Measurements from ENCODE around the gene AOPEP.
A peak's percentile ranks its signal among the peaks of the same experiment; 100 is the strongest.

Gene AOPEP

GRCh38 chr9:94896512-94896911 is 170.0 kb downstream of the AOPEP start:
- no peak overlapping the region for H3K4me3 ChIP-seq (ENCODE audit: low read length in 2 of 2)
- H3K4me1 ChIP-seq (ENCODE audit: control insufficient read depth in 2 of 2, insufficient read depth in 2 of 2, low read length in 2 of 2) = no peaks in the 10 kb centered on the region
- no peak overlapping the region for H3K9ac ChIP-seq (ENCODE audit: low read depth in 1 of 2, low read length in 2 of 2)
- H3K27ac ChIP-seq (ENCODE audit: low read depth in 2 of 2, low read length in 2 of 2) = no peak overlapping the region
- no peaks in the 10 kb centered on the region for H3K36me3 ChIP-seq (ENCODE audit: control insufficient read depth in 2 of 2, insufficient read depth in 2 of 2, low read length in 2 of 2)
- H3K27me3 ChIP-seq (ENCODE audit: control insufficient read depth in 2 of 2, insufficient read depth in 2 of 2, low read length in 2 of 2) = no peaks in the 10 kb centered on the region
- no peaks in the 10 kb centered on the region for H3K9me3 ChIP-seq (ENCODE audit: control insufficient read depth in 2 of 2, low read length in 2 of 2)

- H3K4me1 ChIP-seq (ENCODE audit: control insufficient read depth in 2 of 2, insufficient read depth in 2 of 2, low read length in 2 of 2) = no peaks in the 10 kb centered on the region
- H3K27ac ChIP-seq (ENCODE audit: low read depth in 2 of 2, low read length in 2 of 2) = peak overlapping the region; percentile 60 to 67
- no peak overlapping the region for H3K9ac ChIP-seq (ENCODE audit: low read depth in 1 of 2, low read length in 2 of 2)
- no peaks in the 10 kb centered on the region for H3K36me3 ChIP-seq (ENCODE audit: control insufficient read depth in 2 of 2, insufficient read depth in 2 of 2, low read length in 2 of 2)
- no peak overlapping the region for H3K4me3 ChIP-seq (ENCODE audit: low read length in 2 of 2)
- H3K27me3 ChIP-seq (ENCODE audit: control insufficient read depth in 2 of 2, insufficient read depth in 2 of 2, low read length in 2 of 2) = no peaks in the 10 kb centered on the region
- no peaks in the 10 kb centered on the region for H3K9me3 ChIP-seq (ENCODE audit: control insufficient read depth in 2 of 2, low read length in 2 of 2)
Observed at GRCh38 chr9:94899464-94900221, 173.1 kb downstream of the AOPEP start.

- Histone ChIP-seq H3K4me3 (ENCODE audit: low read length in 2 of 2) (peak overlapping the region in 1 of 2 donors; percentile 29), H3K27me3 (ENCODE audit: control insufficient read depth in 2 of 2, insufficient read depth in 2 of 2, low read length in 2 of 2) (no peaks in the 10 kb centered on the region), H3K36me3 (ENCODE audit: control insufficient read depth in 2 of 2, insufficient read depth in 2 of 2, low read length in 2 of 2) (no peaks in the 10 kb centered on the region), H3K9me3 (ENCODE audit: control insufficient read depth in 2 of 2, low read length in 2 of 2) (no peaks in the 10 kb centered on the region), H3K4me1 (ENCODE audit: control insufficient read depth in 2 of 2, insufficient read depth in 2 of 2, low read length in 2 of 2) (no peaks in the 10 kb centered on the region), H3K9ac (ENCODE audit: low read depth in 1 of 2, low read length in 2 of 2) (peak overlapping the region in 1 of 2 donors; percentile 13), H3K27ac (ENCODE audit: low read depth in 2 of 2, low read length in 2 of 2) (peak overlapping the region; percentile 60 to 67)
Observed at GRCh38 chr9:94900222-94901018, 173.9 kb downstream of the AOPEP start.

GRCh38 chr9:94901019-94901363 is 174.5 kb downstream of the AOPEP start:
- Histone ChIP-seq H3K4me1 (ENCODE audit: control insufficient read depth in 2 of 2, insufficient read depth in 2 of 2, low read length in 2 of 2) (no peaks in the 10 kb centered on the region), H3K4me3 (ENCODE audit: low read length in 2 of 2) (no peak overlapping the region), H3K9ac (ENCODE audit: low read depth in 1 of 2, low read length in 2 of 2) (no peak overlapping the region), H3K27ac (ENCODE audit: low read depth in 2 of 2, low read length in 2 of 2) (peak overlapping the region; percentile 54 to 67), H3K27me3 (ENCODE audit: control insufficient read depth in 2 of 2, insufficient read depth in 2 of 2, low read length in 2 of 2) (no peaks in the 10 kb centered on the region), H3K36me3 (ENCODE audit: control insufficient read depth in 2 of 2, insufficient read depth in 2 of 2, low read length in 2 of 2) (no peaks in the 10 kb centered on the region), H3K9me3 (ENCODE audit: control insufficient read depth in 2 of 2, low read length in 2 of 2) (no peaks in the 10 kb centered on the region)

GRCh38 chr9:94903961-94904421 is 177.5 kb downstream of the AOPEP start:
- Histone ChIP-seq H3K4me3 (ENCODE audit: low read length in 2 of 2) (no peak overlapping the region), H3K27ac (ENCODE audit: low read depth in 2 of 2, low read length in 2 of 2) (no peak overlapping the region), H3K27me3 (ENCODE audit: control insufficient read depth in 2 of 2, insufficient read depth in 2 of 2, low read length in 2 of 2) (no peaks in the 10 kb centered on the region), H3K9me3 (ENCODE audit: control insufficient read depth in 2 of 2, low read length in 2 of 2) (no peaks in the 10 kb centered on the region), H3K36me3 (ENCODE audit: control insufficient read depth in 2 of 2, insufficient read depth in 2 of 2, low read length in 2 of 2) (no peaks in the 10 kb centered on the region), H3K9ac (ENCODE audit: low read depth in 1 of 2, low read length in 2 of 2) (no peak overlapping the region), H3K4me1 (ENCODE audit: control insufficient read depth in 2 of 2, insufficient read depth in 2 of 2, low read length in 2 of 2) (no peaks in the 10 kb centered on the region)

GRCh38 chr9:94904806-94905205 is 178.3 kb downstream of the AOPEP start:
- no peaks in the 10 kb centered on the region for H3K4me1 ChIP-seq (ENCODE audit: control insufficient read depth in 2 of 2, insufficient read depth in 2 of 2, low read length in 2 of 2)

GRCh38 chr9:94905606-94906005 is 179.1 kb downstream of the AOPEP start:
- Histone ChIP-seq H3K9me3 (ENCODE audit: control insufficient read depth in 2 of 2, low read length in 2 of 2) (no peaks in the 10 kb centered on the region), H3K9ac (ENCODE audit: low read depth in 1 of 2, low read length in 2 of 2) (no peak overlapping the region), H3K27ac (ENCODE audit: low read depth in 2 of 2, low read length in 2 of 2) (no peak overlapping the region), H3K4me3 (ENCODE audit: low read length in 2 of 2) (no peak overlapping the region), H3K4me1 (ENCODE audit: control insufficient read depth in 2 of 2, insufficient read depth in 2 of 2, low read length in 2 of 2) (no peaks in the 10 kb centered on the region), H3K27me3 (ENCODE audit: control insufficient read depth in 2 of 2, insufficient read depth in 2 of 2, low read length in 2 of 2) (no peaks in the 10 kb centered on the region), H3K36me3 (ENCODE audit: control insufficient read depth in 2 of 2, insufficient read depth in 2 of 2, low read length in 2 of 2) (no peaks in the 10 kb centered on the region)

More at GRCh38 chr9:94904806-94905205, 178.3 kb downstream of the AOPEP start:
- Histone ChIP-seq H3K27me3 (ENCODE audit: control insufficient read depth in 2 of 2, insufficient read depth in 2 of 2, low read length in 2 of 2) (no peaks in the 10 kb centered on the region), H3K9ac (ENCODE audit: low read depth in 1 of 2, low read length in 2 of 2) (no peak overlapping the region), H3K36me3 (ENCODE audit: control insufficient read depth in 2 of 2, insufficient read depth in 2 of 2, low read length in 2 of 2) (no peaks in the 10 kb centered on the region), H3K4me3 (ENCODE audit: low read length in 2 of 2) (no peak overlapping the region), H3K27ac (ENCODE audit: low read depth in 2 of 2, low read length in 2 of 2) (no peak overlapping the region), H3K9me3 (ENCODE audit: control insufficient read depth in 2 of 2, low read length in 2 of 2) (no peaks in the 10 kb centered on the region)

GRCh38 chr9:94906181-94906580 is 179.7 kb downstream of the AOPEP start:
- H3K9ac ChIP-seq (ENCODE audit: low read depth in 1 of 2, low read length in 2 of 2) = no peak overlapping the region
- no peak overlapping the region for H3K27ac ChIP-seq (ENCODE audit: low read depth in 2 of 2, low read length in 2 of 2)
- no peak overlapping the region for H3K4me3 ChIP-seq (ENCODE audit: low read length in 2 of 2)
- no peaks in the 10 kb centered on the region for H3K27me3 ChIP-seq (ENCODE audit: control insufficient read depth in 2 of 2, insufficient read depth in 2 of 2, low read length in 2 of 2)
- H3K9me3 ChIP-seq (ENCODE audit: control insufficient read depth in 2 of 2, low read length in 2 of 2) = no peaks in the 10 kb centered on the region
- no peaks in the 10 kb centered on the region for H3K36me3 ChIP-seq (ENCODE audit: control insufficient read depth in 2 of 2, insufficient read depth in 2 of 2, low read length in 2 of 2)
- no peaks in the 10 kb centered on the region for H3K4me1 ChIP-seq (ENCODE audit: control insufficient read depth in 2 of 2, insufficient read depth in 2 of 2, low read length in 2 of 2)

GRCh38 chr9:94906713-94907112 is 180.2 kb downstream of the AOPEP start:
- Histone ChIP-seq H3K4me1 (ENCODE audit: control insufficient read depth in 2 of 2, insufficient read depth in 2 of 2, low read length in 2 of 2) (no peaks in the 10 kb centered on the region), H3K9ac (ENCODE audit: low read depth in 1 of 2, low read length in 2 of 2) (no peak overlapping the region)

GRCh38 chr9:94907264-94907936 is 180.9 kb downstream of the AOPEP start:
- no peak overlapping the region for H3K4me3 ChIP-seq (ENCODE audit: low read length in 2 of 2)
- no peak overlapping the region for H3K27ac ChIP-seq (ENCODE audit: low read depth in 2 of 2, low read length in 2 of 2)
- no peaks in the 10 kb centered on the region for H3K36me3 ChIP-seq (ENCODE audit: control insufficient read depth in 2 of 2, insufficient read depth in 2 of 2, low read length in 2 of 2)
- no peak overlapping the region for H3K9ac ChIP-seq (ENCODE audit: low read depth in 1 of 2, low read length in 2 of 2)
- no peaks in the 10 kb centered on the region for H3K4me1 ChIP-seq (ENCODE audit: control insufficient read depth in 2 of 2, insufficient read depth in 2 of 2, low read length in 2 of 2)
- no peaks in the 10 kb centered on the region for H3K9me3 ChIP-seq (ENCODE audit: control insufficient read depth in 2 of 2, low read length in 2 of 2)
- H3K27me3 ChIP-seq (ENCODE audit: control insufficient read depth in 2 of 2, insufficient read depth in 2 of 2, low read length in 2 of 2) = no peaks in the 10 kb centered on the region

More at GRCh38 chr9:94906713-94907112, 180.2 kb downstream of the AOPEP start:
- H3K4me3 ChIP-seq (ENCODE audit: low read length in 2 of 2) = no peak overlapping the region
- no peaks in the 10 kb centered on the region for H3K27me3 ChIP-seq (ENCODE audit: control insufficient read depth in 2 of 2, insufficient read depth in 2 of 2, low read length in 2 of 2)
- no peaks in the 10 kb centered on the region for H3K9me3 ChIP-seq (ENCODE audit: control insufficient read depth in 2 of 2, low read length in 2 of 2)
- H3K36me3 ChIP-seq (ENCODE audit: control insufficient read depth in 2 of 2, insufficient read depth in 2 of 2, low read length in 2 of 2) = no peaks in the 10 kb centered on the region
- H3K27ac ChIP-seq (ENCODE audit: low read depth in 2 of 2, low read length in 2 of 2) = no peak overlapping the region

Data from mucosa of rectum (tissue), 2 donors.